Measurements from ENCODE around the gene DNAJC5G. TPM values are rescaled to one million over a fixed set of nuclear protein-coding genes. Genes with fewer than 3 reads are reported as not detected.

DNAJC5G gene
- total RNA-seq, 1 experiment from 2014 or later, result not detected

GRCh38 chr2:27238976-27239375 is 36.3 kb upstream of the DNAJC5G start:
- CTCF ChIA-PET, result no interaction called here
- H3F3A ChIP-seq (ENCODE audit: low read length, unreplicated experiment), result no peaks in the 10 kb centered on the region
- H4K20me1 ChIP-seq (ENCODE audit: low read length), result no peaks in the 10 kb centered on the region
- BruUV-seq (replicated peaks), result no TSS peak
- intact Hi-C loops (cut with micrococcal nuclease), result no loop called here
- TF ChIP-seq CTCF (conservative IDR thresholded peaks at IDR 0.05; ENCODE audit: low read depth, low read length), result no peak
- no peak for ATAC-seq
- POLR2A ChIA-PET (ENCODE audit: unreplicated experiment), result no interaction called here
- DNase-seq, result no peak
- no peak overlapping the region for H3K4me2 ChIP-seq (ENCODE audit: low read length)
- no peak overlapping the region for H2AFZ ChIP-seq (ENCODE audit: low read length)
- no peaks in the 10 kb centered on the region for H3K9me2 ChIP-seq (replicated peaks; ENCODE audit: low read length)
- peaks cover 86% of the 10 kb centered on the region for H3K36me3 ChIP-seq (ENCODE audit: low read depth, low read length)
- H3K9me3 ChIP-seq (ENCODE audit: low read length), result no peaks in the 10 kb centered on the region
- no peaks in the 10 kb centered on the region for H3K79me2 ChIP-seq (ENCODE audit: low read length)
- no peak overlapping the region for H3K4me3 ChIP-seq (ENCODE audit: low read length)
- no peaks in the 10 kb centered on the region for H3K4me1 ChIP-seq (ENCODE audit: insufficient read depth, low read length)
- H3K27ac ChIP-seq (ENCODE audit: low read length), result no peak overlapping the region
- H3K9ac ChIP-seq (ENCODE audit: low read length), result no peak overlapping the region
- H3K27me3 ChIP-seq (ENCODE audit: low read length), result no peaks in the 10 kb centered on the region

- Histone ChIP-seq H3K9me2 (replicated peaks; ENCODE audit: low read length) (no peaks in the 10 kb centered on the region), H3K4me1 (ENCODE audit: insufficient read depth, low read length) (no peaks in the 10 kb centered on the region), H3K27me3 (ENCODE audit: low read length) (no peaks in the 10 kb centered on the region), H3K4me3 (ENCODE audit: low read length) (no peak overlapping the region), H3K4me2 (ENCODE audit: low read length) (no peak overlapping the region), H3K36me3 (ENCODE audit: low read depth, low read length) (peaks cover 79% of the 10 kb centered on the region), H3K27ac (ENCODE audit: low read length) (no peak overlapping the region), H3K9me3 (ENCODE audit: low read length) (no peaks in the 10 kb centered on the region), H4K20me1 (ENCODE audit: low read length) (no peaks in the 10 kb centered on the region), H3K9ac (ENCODE audit: low read length) (no peak overlapping the region), H2AFZ (ENCODE audit: low read length) (no peak overlapping the region), H3F3A (ENCODE audit: low read length, unreplicated experiment) (no peaks in the 10 kb centered on the region), H3K79me2 (ENCODE audit: low read length) (no peaks in the 10 kb centered on the region)
- intact Hi-C loops (cut with micrococcal nuclease), result no loop called here
- ChIA-PET CTCF (no interaction called here), POLR2A (ENCODE audit: unreplicated experiment) (no interaction called here)
- TF ChIP-seq EZH2 (IDR thresholded peaks at IDR 0.05; ENCODE audit: low read length, unreplicated experiment) (no peak), EZH2phosphoT487 (IDR thresholded peaks at IDR 0.05; ENCODE audit: borderline replicate concordance, low read length) (no peak), CTCF (conservative IDR thresholded peaks at IDR 0.05; ENCODE audit: low read depth, low read length) (no peak)
- no peak for DNase-seq
- no TSS peak for BruUV-seq (replicated peaks)
- ATAC-seq, result no peak
Measured at GRCh38 chr2:27240406-27240805, 34.8 kb upstream of the DNAJC5G start.

GRCh38 chr2:27241761-27242613 is 33.2 kb upstream of the DNAJC5G start:
- no peak overlapping the region for H3K4me2 ChIP-seq (ENCODE audit: low read length)
- H3K79me2 ChIP-seq (ENCODE audit: low read length), result no peaks in the 10 kb centered on the region
- CTCF ChIA-PET, result no interaction called here
- no peak overlapping the region for H2AFZ ChIP-seq (ENCODE audit: low read length)
- no peaks in the 10 kb centered on the region for H4K20me1 ChIP-seq (ENCODE audit: low read length)
- ATAC-seq, result no peak
- intact Hi-C loops (cut with micrococcal nuclease), result no loop called here
- POLR2A ChIA-PET (ENCODE audit: unreplicated experiment), result no interaction called here
- no peaks in the 10 kb centered on the region for H3F3A ChIP-seq (ENCODE audit: low read length, unreplicated experiment)
- no peak overlapping the region for H3K9ac ChIP-seq (ENCODE audit: low read length)
- H3K4me1 ChIP-seq (ENCODE audit: insufficient read depth, low read length), result no peaks in the 10 kb centered on the region
- TF ChIP-seq CTCF (conservative IDR thresholded peaks at IDR 0.05; ENCODE audit: low read depth, low read length) (no peak), EZH2 (IDR thresholded peaks at IDR 0.05; ENCODE audit: low read length, unreplicated experiment) (no peak), EZH2phosphoT487 (IDR thresholded peaks at IDR 0.05; ENCODE audit: borderline replicate concordance, low read length) (no peak)
- peaks cover 65% of the 10 kb centered on the region for H3K36me3 ChIP-seq (ENCODE audit: low read depth, low read length)
- no peak overlapping the region for H3K4me3 ChIP-seq (ENCODE audit: low read length)
- no peak overlapping the region for H3K27ac ChIP-seq (ENCODE audit: low read length)
- H3K27me3 ChIP-seq (ENCODE audit: low read length), result no peaks in the 10 kb centered on the region
- no peak for DNase-seq
- BruUV-seq (replicated peaks), result no TSS peak
- no peaks in the 10 kb centered on the region for H3K9me3 ChIP-seq (ENCODE audit: low read length)
- no peaks in the 10 kb centered on the region for H3K9me2 ChIP-seq (replicated peaks; ENCODE audit: low read length)

All from PC-3 (cell line).